GM19395 (cell line): ENCODE data around the gene DNASE2B.

Source experiments
- ATAC-seq: cut with Tn5 transposase; IDR thresholded peaks from one replicate; pipeline ENCODE4 v1.9.1; 2021; ENCODE audit warnings: mild to moderate bottlenecking, moderate library complexity; ENCODE audit not compliant: unreplicated experiment

DNASE2B gene, protein sequence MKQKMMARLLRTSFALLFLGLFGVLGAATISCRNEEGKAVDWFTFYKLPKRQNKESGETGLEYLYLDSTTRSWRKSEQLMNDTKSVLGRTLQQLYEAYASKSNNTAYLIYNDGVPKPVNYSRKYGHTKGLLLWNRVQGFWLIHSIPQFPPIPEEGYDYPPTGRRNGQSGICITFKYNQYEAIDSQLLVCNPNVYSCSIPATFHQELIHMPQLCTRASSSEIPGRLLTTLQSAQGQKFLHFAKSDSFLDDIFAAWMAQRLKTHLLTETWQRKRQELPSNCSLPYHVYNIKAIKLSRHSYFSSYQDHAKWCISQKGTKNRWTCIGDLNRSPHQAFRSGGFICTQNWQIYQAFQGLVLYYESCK

GRCh38 chr1:84398175-84399155 is at the start of gene DNASE2B:
TSS of gene DNASE2B (plus strand) at chr1:84398484. CDS start at chr1:84398565, 81 bp downstream.
- no peak for ATAC-seq

- no peak for ATAC-seq
Measured at GRCh38 chr1:84348759-84349158, 49.5 kb upstream of the DNASE2B start.

- no peak for ATAC-seq
Measured at GRCh38 chr1:84350104-84350503, 48.2 kb upstream of the DNASE2B start.

- no peak for ATAC-seq
Measured at GRCh38 chr1:84350550-84350949, 47.7 kb upstream of the DNASE2B start.

- no peak for ATAC-seq
Measured at GRCh38 chr1:84352298-84353106, 45.8 kb upstream of the DNASE2B start.

GRCh38 chr1:84353695-84354094 is 44.6 kb upstream of the DNASE2B start:
- ATAC-seq, result no peak

DNA sequence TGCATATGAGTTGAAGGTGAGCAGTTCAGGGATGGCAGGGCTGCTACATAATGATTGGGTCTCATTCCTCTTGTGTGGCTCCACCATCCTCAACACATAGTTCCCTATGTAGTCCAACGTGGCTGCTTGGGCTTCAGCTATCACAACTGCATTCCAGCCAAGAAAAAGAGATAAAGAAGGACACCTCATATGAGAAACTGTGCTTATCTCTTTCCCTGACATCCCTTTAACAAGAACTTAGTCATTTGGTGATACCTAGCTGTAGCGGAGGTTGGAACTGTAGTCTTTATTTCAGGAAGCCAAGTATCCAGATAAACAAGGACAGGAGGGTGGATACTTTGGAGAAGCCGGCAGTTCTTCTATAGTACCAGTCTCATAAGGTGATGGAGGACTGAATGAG is 42.7 kb upstream of the DNASE2B start:
- no peak for ATAC-seq

DNA sequence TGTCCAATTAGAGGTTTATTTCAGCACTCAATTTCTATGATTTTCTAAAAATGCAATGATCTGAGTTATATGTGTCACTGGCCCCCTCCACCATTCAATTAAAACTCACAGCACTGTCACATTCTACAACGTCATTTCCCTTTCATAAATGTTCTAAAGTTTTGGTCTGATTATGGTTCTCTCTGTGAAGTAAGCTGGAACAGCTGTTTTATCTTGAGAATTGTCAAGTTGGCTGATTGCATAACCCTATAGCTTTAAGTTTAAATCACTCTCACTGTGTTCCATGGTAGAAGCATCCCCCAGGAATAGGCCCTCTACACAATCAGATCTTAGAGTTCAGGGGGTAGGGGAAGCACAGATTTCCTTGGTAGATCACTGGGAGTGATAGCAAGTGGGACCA is 41.4 kb upstream of the DNASE2B start:
- ATAC-seq, result no peak

DNA sequence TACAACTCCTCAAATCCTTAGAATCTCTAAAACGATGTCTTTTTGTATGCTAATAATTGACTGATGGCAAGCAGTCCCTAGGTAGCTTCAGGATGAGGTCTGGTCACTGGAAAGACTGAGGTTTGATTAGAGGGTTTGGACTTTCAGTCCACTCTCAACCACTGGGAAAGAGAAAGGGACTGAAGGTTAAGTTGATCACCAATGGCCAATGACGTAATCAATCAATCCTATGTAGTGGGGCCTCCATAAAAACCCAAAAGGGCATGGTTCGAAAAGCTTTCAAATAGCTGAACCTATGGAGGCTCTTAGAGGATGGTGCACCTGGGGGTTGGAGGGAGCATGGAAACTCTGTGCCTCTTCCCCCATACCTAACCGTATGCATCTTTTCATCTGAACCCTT is 39.6 kb upstream of the DNASE2B start:
- no peak for ATAC-seq

DNA sequence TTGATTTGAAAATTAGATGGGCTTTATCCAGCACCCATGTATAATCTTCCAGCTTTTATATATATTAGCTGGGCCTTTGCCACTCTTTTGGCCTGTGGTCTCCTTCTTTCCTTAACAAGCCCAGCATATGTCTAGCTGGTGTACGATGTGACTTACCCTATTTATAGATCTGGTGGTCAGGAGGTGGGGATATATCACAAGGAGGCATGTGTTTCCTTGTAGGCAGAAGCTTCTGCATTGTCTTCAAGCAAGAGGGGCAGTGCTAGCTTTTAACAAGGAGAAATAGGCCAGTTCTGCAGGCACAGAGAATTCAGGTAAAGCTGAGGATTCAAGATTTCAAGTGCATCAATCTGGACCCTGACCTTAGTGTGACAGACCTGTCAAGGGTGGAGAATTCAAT is 38.0 kb upstream of the DNASE2B start:
- ATAC-seq, result no peak

DNA sequence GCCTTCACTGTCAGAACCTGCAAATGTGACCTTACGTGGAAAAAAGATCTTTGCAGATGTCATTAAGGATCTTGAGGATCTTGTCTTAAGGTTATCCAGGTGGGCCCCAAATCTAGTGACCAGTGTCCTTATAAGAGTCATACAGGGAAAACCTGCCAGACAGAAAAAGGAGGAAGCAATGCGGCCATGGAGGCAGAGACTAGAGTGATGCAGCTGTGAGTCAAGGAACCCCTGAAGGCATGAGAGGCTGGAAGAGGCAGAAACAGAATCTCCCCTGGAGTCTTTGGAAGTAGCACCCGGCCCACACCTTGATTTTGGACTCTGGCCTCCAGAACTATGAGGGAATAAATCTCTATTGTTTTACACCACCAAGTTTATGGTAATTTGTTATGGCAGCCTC is 36.5 kb upstream of the DNASE2B start:
- no peak for ATAC-seq

DNA sequence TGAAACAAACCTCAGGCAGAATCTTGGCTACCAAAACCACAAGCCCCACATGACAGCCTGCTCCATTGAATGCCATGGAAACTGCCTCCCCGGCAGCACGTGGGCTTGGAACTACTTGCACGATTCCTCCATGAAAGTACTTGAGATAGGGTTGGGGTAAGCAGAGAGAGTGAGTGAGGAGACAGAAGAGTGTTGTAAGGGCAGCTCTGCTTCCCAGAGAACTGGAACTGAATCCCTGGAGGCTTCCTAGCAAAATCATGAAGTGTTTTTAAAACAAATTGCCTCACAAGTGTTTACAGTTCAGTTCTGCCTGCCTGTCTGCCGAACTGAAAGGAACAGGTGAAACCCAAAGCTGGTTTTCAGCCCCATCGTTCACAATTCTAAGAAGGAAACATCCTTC is 35.3 kb upstream of the DNASE2B start:
- no peak for ATAC-seq

DNA sequence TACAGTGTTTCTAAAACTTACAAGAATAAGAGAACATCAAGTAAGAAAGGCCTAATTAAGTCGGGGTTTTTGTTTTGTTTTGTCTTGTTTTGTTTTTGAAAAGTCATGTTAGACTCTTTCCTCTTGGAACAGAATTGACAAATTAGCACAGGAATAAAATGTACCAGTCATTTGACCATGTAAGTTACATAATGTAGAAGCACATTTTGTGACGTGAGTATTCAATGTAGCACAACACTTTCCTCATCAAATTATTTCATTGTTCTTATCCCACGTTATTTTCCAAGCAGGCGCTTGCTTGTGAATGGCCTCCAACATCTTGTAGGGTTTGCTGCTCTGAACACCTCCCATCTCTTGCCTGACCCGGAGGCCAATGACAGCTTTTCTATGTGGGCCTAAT is 34.7 kb upstream of the DNASE2B start:
- no peak for ATAC-seq

- no peak for ATAC-seq
Measured at GRCh38 chr1:84365225-84366221, 32.8 kb upstream of the DNASE2B start.

DNA sequence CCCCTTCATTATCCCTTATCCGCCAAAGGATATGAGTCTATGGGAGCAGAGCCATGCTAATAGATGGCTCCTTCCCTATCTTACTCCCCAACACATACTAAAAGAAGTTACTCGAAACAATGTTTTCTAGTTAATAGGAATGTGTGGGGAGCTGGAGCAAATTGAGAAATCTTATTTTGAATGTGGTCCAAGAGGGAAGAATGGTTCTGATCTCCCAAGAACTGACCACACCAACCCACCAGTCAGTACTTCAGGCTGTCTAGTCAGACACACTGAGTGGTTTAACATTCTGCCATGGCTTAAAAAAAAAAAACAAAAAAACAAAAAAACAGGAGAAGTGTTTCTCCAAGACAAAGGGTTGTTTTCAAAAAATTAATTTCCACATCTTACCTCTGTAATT is 31.5 kb upstream of the DNASE2B start:
- ATAC-seq, result no peak

GRCh38 chr1:84367219-84367618 is 31.1 kb upstream of the DNASE2B start:
- ATAC-seq, result no peak

- no peak for ATAC-seq
Measured at GRCh38 chr1:84368441-84368840, 29.8 kb upstream of the DNASE2B start.

DNA sequence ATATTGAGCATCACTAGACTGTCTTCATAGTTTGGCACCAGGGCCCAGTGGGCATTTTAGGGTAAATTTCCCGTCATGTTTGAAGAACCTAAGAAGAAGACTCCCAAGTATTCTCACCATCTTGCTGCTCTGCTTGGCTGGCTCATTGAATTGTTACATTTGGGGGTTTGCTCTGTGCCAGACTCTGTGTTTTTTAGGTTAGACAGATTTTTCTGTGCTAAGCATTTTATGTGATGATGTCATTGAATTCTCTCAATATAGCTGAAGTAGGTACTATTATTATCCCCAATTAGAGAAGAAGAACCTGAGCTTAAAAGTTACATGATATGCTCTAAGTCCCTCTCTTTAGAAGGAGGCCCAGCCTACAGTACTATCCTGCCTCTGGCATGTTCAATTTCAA is 28.0 kb upstream of the DNASE2B start:
- no peak for ATAC-seq

GRCh38 chr1:84370831-84371394 is 27.4 kb upstream of the DNASE2B start:
- no peak for ATAC-seq
